ENCODE measurements around the gene MTUS2.

The MTUS2 gene

DNA sequence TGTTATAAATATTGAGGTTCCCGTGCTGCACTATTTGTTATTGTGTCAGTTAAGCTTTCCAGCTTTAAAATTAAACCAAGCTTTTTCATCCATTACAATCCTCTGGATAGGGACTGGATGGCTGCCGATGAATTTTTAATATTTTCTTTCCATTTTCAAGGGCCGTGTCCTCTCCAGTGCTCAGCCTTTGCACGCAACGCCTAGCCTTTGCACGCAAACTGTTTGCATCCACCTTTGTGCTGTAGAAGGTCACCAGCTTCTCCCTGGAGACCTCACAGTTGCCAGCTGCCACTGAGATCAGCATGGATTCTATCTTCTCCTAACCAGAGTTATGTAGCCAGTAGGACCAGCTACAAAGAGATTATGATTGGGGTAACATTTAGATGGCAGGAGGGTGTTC lies 534.9 kb downstream of the MTUS2 start:
- no peak overlapping the region for H3K27ac ChIP-seq

GRCh38 chr13:29359181-29359580 lies 539.0 kb downstream of the MTUS2 start:
- no peak for TF ChIP-seq ZFX (IDR thresholded peaks at IDR 0.05; ENCODE audit: borderline replicate concordance)
- no peak for TF ChIP-seq CTCF (IDR thresholded peaks at IDR 0.05)
- no peak overlapping the region for H3K27ac ChIP-seq

More for the DNA sequence above, 534.9 kb downstream of the MTUS2 start:
- TF ChIP-seq CTCF (IDR thresholded peaks at IDR 0.05) (no peak), ZFX (IDR thresholded peaks at IDR 0.05; ENCODE audit: borderline replicate concordance) (no peak)

GRCh38 chr13:29361716-29362115 lies 541.6 kb downstream of the MTUS2 start:
- H3K27ac ChIP-seq: no peak overlapping the region
- no peak for TF ChIP-seq CTCF (IDR thresholded peaks at IDR 0.05)
- TF ChIP-seq ZFX (IDR thresholded peaks at IDR 0.05; ENCODE audit: borderline replicate concordance): no peak

DNA sequence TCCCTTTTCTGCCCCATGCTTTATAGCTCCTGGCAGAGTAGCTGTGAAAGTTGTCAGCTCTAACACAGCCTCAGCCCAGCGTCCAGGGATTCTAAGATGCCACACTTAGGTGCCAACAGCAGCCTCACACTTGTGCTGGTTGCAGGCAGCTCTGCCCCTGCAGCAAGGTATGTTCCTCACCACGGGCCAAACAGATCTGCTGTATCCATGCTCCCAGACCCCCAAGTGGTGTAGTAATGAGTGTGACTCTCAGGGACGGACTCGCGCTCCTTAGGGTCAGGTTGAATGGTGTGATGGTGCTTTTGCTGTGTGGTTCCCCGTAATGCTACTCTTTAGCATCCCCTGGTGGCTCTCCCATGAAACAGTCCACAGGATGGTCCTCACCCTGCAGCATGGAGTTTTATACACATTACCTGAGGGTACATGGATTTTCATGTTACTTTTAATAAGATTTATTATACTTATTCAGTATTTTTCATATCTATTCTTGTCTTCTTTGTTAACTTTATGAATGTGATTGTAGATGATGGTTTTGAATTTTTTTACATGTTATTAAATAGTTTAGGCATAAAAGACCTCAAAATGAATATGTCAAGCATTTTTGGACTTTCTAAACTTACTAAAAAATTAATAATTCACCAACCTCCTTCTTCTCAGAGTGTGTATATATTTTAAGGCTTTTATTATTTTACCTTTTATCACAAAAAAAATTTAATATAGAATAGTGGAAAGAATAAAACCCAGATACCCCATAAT lies 542.9 kb downstream of the MTUS2 start:
- H3K27ac ChIP-seq: no peak overlapping the region
- TF ChIP-seq CTCF (IDR thresholded peaks at IDR 0.05) (peak; percentile 95), ZFX (IDR thresholded peaks at IDR 0.05; ENCODE audit: borderline replicate concordance) (no peak)

- no peak for TF ChIP-seq ZFX (IDR thresholded peaks at IDR 0.05; ENCODE audit: borderline replicate concordance)
- TF ChIP-seq CTCF (IDR thresholded peaks at IDR 0.05): peak; percentile 76
- no peak overlapping the region for H3K27ac ChIP-seq
These were observed 549.1 kb downstream of the MTUS2 start for GRCh38 chr13:29369060-29369743.

GRCh38 chr13:29379281-29379680 lies 559.1 kb downstream of the MTUS2 start:
- H3K27ac ChIP-seq: no peak overlapping the region
- peak; percentile 11; the same call in 1 of the 2 replicates for TF ChIP-seq CTCF (IDR thresholded peaks at IDR 0.05)
- no peak for TF ChIP-seq ZFX (IDR thresholded peaks at IDR 0.05; ENCODE audit: borderline replicate concordance)

DNA sequence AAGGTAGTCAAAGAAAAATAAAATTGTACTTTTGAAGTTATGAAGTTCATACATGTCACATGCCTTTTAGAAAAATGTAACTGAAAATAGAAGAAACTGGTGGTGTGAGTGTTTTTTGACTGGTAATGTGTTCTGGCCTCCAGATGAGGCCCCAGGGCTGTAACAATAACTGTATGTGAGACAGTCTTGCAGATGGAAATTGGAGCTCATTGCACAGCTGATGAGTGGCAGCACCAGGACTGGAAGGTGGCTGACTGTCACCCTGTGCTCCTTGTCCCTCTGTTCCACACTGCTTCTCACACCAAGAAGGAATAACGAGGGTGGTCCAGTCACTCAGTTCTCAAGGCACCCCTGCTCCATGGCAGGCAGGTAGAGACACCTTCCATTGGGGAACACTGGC lies 559.7 kb downstream of the MTUS2 start:
- no peak for TF ChIP-seq ZFX (IDR thresholded peaks at IDR 0.05; ENCODE audit: borderline replicate concordance)
- no peak for TF ChIP-seq CTCF (IDR thresholded peaks at IDR 0.05)

More for the DNA sequence above, 559.7 kb downstream of the MTUS2 start:
- H3K27ac ChIP-seq: no peak overlapping the region

All from 22Rv1 (cell line).